HepG2 (cell line): Measurements from ENCODE around the gene TMEM132D. TPM values are rescaled to one million over a fixed set of nuclear protein-coding genes. Genes with fewer than 3 reads are reported as not detected.

ENCODE experiments used
- ATAC-seq: fragments of 200-7000 bp; cut with Tn5 transposase; 3 replicates; pipeline ENCODE4 v1.9.1; 2020; ENCODE audit warnings: mild to moderate bottlenecking, moderate library complexity
- BruUV-seq: library from RNA; stranded (reverse); fragments of 400-500 nt; replicated peaks from 2 replicates; lab custom pipeline; 2021; lab: Mats Ljungman, UMichigan
- CTCF ChIA-PET: fragments of 300-600 bp; formaldehyde crosslinking; extraction: SDS; loops from one replicate; lab custom pipeline; 2021; ENCODE audit warnings: low total read pairs, inconsistent platforms, low intra/inter-chr PET ratio; lab: Yijun Ruan, JAX
- POLR2A ChIA-PET: fragments of 350-600 bp; sonication (Branson Sonifier 250); formaldehyde crosslinking; loops from one replicate; lab custom pipeline; 2020; ENCODE audit warnings: antibody characterized with exemption, inconsistent platforms; lab: Yijun Ruan, JAX
- DNase-seq: peaks from one replicate; pipeline ENCODE4 v3.0.0-alpha.2; 2015; ENCODE audit warnings: low spot score
- FAIRE-seq: peaks from 3 replicates; lab custom pipeline; 2011; peaks lifted over from hg19 to GRCh38; lab: Jason Lieb, UNC
- H2AFZ ChIP-seq: one replicate; pipeline ENCODE4 v1.6.1; 2011; ENCODE audit warnings: low read length, inconsistent platforms
- H3K27ac ChIP-seq: fragments of 300-600 bp; 3 replicates; pipeline ENCODE4 v1.8.0; 2011; ENCODE audit warnings: mixed run types, mild to moderate bottlenecking, mixed read lengths, low read length, inconsistent platforms; ENCODE audit not compliant: insufficient read depth; ENCODE audit errors: extremely low read length
- H3K27me3 ChIP-seq, 2 experiments: fragments of 200-600 bp in 1 of 2; 2 replicates in 1 of 2; 3 replicates in 1 of 2; pipeline versions ENCODE4 v1.6.0 to v1.8.0; 2011; ENCODE audit warnings: low read length in 2 of 2, mild to moderate bottlenecking in 2 of 2, moderate library complexity in 2 of 2, inconsistent platforms in 1 of 2; ENCODE audit not compliant: insufficient read depth in 2 of 2, control insufficient read depth in 1 of 2
- H3K36me3 ChIP-seq, 2 experiments: fragments of 200-600 bp in 1 of 2; replicated peaks in 1 of 2; 2 replicates in 1 of 2; 3 replicates in 1 of 2; pipeline versions ENCODE4 v1.5.1 to v1.8.0; 2011; ENCODE audit warnings: low read length in 2 of 2, inconsistent platforms in 1 of 2; ENCODE audit not compliant: insufficient read depth in 2 of 2, control insufficient read depth in 1 of 2
- H3K4me1 ChIP-seq: 2 replicates; pipeline ENCODE4 v1.5.1; 2012; ENCODE audit warnings: low read length, inconsistent platforms; ENCODE audit not compliant: insufficient read depth
- H3K4me2 ChIP-seq: 2 replicates; pipeline ENCODE4 v1.6.0; 2011; ENCODE audit warnings: low read depth, low read length, inconsistent platforms
- H3K4me3 ChIP-seq, 3 experiments: fragments of 200-600 bp in 1 of 3; sonication (generic), shearing (Covaris generic) in 1 of 3; replicated peaks in 1 of 3; 2 replicates each; pipeline ENCODE4 v1.5.1; 2011 to 2016; ENCODE audit warnings: low read length in 3 of 3, inconsistent platforms in 2 of 3, low read depth in 2 of 3, mild to moderate bottlenecking in 2 of 3, control low read depth in 1 of 3, mixed read lengths in 1 of 3; ENCODE audit not compliant: insufficient read depth in 1 of 3
- H3K79me2 ChIP-seq: one replicate; pipeline ENCODE4 v1.6.1; 2011; ENCODE audit warnings: low read length, inconsistent platforms; ENCODE audit not compliant: insufficient read depth
- H3K9ac ChIP-seq: 2 replicates; pipeline ENCODE4 v1.6.0; 2011; ENCODE audit warnings: mild to moderate bottlenecking, low read depth, low read length, inconsistent platforms; ENCODE audit not compliant: insufficient read depth
- H3K9me3 ChIP-seq: 2 replicates; pipeline ENCODE4 v1.5.1; 2012; ENCODE audit warnings: mild to moderate bottlenecking, low read length
- H4K20me1 ChIP-seq: 2 replicates; pipeline ENCODE4 v1.6.0; 2011; ENCODE audit warnings: inconsistent platforms, mild to moderate bottlenecking, low read length, moderate library complexity; ENCODE audit not compliant: insufficient read depth
- BHLHE40 ChIP-seq: IDR thresholded peaks from 2 replicates; pipeline ENCODE4 v1.6.1; 2011; ENCODE audit warnings: low read length, improper control_type of control experiment
- CREBL2 ChIP-seq: sonication (generic); formaldehyde crosslinking; IDR thresholded peaks from 2 replicates; pipeline ENCODE4 v1.8.1; 2023; ENCODE audit warnings: missing genetic modification reagents, mild to moderate bottlenecking, borderline replicate concordance
- ETV5 ChIP-seq: IDR thresholded peaks from 2 replicates; pipeline ENCODE4 v1.6.1; 2018; ENCODE audit warnings: missing biosample characterization, missing genetic modification reagents, inconsistent platforms, borderline replicate concordance
- GABPA ChIP-seq, 2 experiments: IDR thresholded peaks; 2 replicates each; pipeline ENCODE4 v1.6.1; 2011 to 2016; ENCODE audit warnings: low read depth in 2 of 2, low read length in 1 of 2, missing biosample characterization in 1 of 2, missing genetic modification characterization in 1 of 2
- GATAD1 ChIP-seq: IDR thresholded peaks from 2 replicates; pipeline ENCODE4 v1.6.1; 2016; ENCODE audit warnings: missing genetic modification reagents, missing compliant biosample characterization
- KLF9 ChIP-seq: IDR thresholded peaks from 2 replicates; pipeline ENCODE4 v1.6.1; 2016; ENCODE audit warnings: low read depth
- PLRG1 ChIP-seq: fragments of 450-650 bp; conservative IDR thresholded peaks from 2 replicates; pipeline ENCODE4 v1.6.1; 2016
- RARG ChIP-seq: sonication (generic); formaldehyde crosslinking; IDR thresholded peaks from 2 replicates; pipeline ENCODE4 v1.4.0; 2020; ENCODE audit warnings: low read depth, mild to moderate bottlenecking, missing genetic modification reagents
- SOX6 ChIP-seq, 2 experiments: fragments of 450-650 bp in 1 of 2; sonication (generic) in 1 of 2; formaldehyde crosslinking in 1 of 2; IDR thresholded peaks; 2 replicates each; pipeline versions ENCODE4 v1.4.0 to v1.6.1; 2017 to 2020; ENCODE audit warnings: antibody characterized with exemption in 1 of 2, mild to moderate bottlenecking in 1 of 2, missing genetic modification reagents in 1 of 2
- TBP ChIP-seq: sonication (generic); formaldehyde crosslinking; IDR thresholded peaks from 2 replicates; pipeline ENCODE4 v1.5.0; 2020; ENCODE audit warnings: missing genetic modification reagents
- ZBTB3 ChIP-seq: sonication (generic); formaldehyde crosslinking; IDR thresholded peaks from 2 replicates; pipeline ENCODE4 v1.4.0; 2020; ENCODE audit warnings: low read depth, mild to moderate bottlenecking, moderate library complexity, missing genetic modification reagents, borderline replicate concordance
- ZNF232 ChIP-seq: sonication (generic); formaldehyde crosslinking; IDR thresholded peaks from 2 replicates; pipeline ENCODE4 v1.4.0; 2020; ENCODE audit warnings: missing genetic modification reagents, borderline replicate concordance
- ZNF280D ChIP-seq: sonication (generic); formaldehyde crosslinking; IDR thresholded peaks from 2 replicates; pipeline ENCODE4 v1.5.1; 2020; ENCODE audit warnings: mild to moderate bottlenecking, missing genetic modification reagents
- ZNF720 ChIP-seq: sonication (generic); formaldehyde crosslinking; IDR thresholded peaks from 2 replicates; pipeline ENCODE4 v1.4.0; 2020; ENCODE audit warnings: missing genetic modification reagents
- ZXDC ChIP-seq: sonication (generic); formaldehyde crosslinking; IDR thresholded peaks from 2 replicates; pipeline ENCODE4 v1.5.0; 2020; ENCODE audit warnings: mild to moderate bottlenecking, missing genetic modification reagents
- WGBS: methylation state at CpG from one replicate; pipeline ENCODE4 v1.1.6; 2017; ENCODE audit warnings: low lambda C conversion rate; 5-methylcytosine and 5-hydroxymethylcytosine counted together
- in situ Hi-C: cut with HindIII; loops from 2 replicates; pipeline ENCODE4 v1.10.0; 2017; ENCODE audit warnings: low pct_unique_long_range_greater_than_20kb; ENCODE audit not compliant: extremely low pct_ligation_motif_present
- intact Hi-C: fragments of 100-400 bp; cut with micrococcal nuclease; formaldehyde crosslinking; loops from one replicate; pipeline ENCODE4 v1.10.0; 2022; ENCODE audit not compliant: unreplicated experiment
- polyA plus RNA-seq, 8 experiments: library from polyadenylated mRNA; depleted of rRNA in 3 of 8; stranded (reverse) in 7 of 8; unstranded in 1 of 8; fragments of >200 nt; fragmentation: Illumina TruSeq in 4 of 8; extraction: Trizol in 4 of 8; gene quantifications; 2 replicates each; pipeline versions ENCODE4 v1.2.1 to v1.2.3, GENCODE V29; 2011 to 2016; ENCODE audit warnings: low read depth in 4 of 8, missing spikeins in 1 of 8, mixed read lengths in 1 of 8; ENCODE audit not compliant: insufficient read depth in 1 of 8
- total RNA-seq, 5 experiments: library from RNA; depleted of rRNA; stranded (reverse); fragments of >200 nt; fragmentation: Illumina TruSeq; extraction: Trizol; gene quantifications; 2 replicates each; pipeline ENCODE4 v1.2.3, GENCODE V29; 2016; ENCODE audit warnings: low read depth in 1 of 5
- TF ChIP-seq, protein P1 (sequence below): sonication (generic); formaldehyde crosslinking; IDR thresholded peaks from 2 replicates; pipeline ENCODE4 v1.5.0; 2020; ENCODE audit warnings: missing genetic modification reagents, mild to moderate bottlenecking, borderline replicate concordance

The TMEM132D gene
- total and polyA plus RNA-seq, 2 of the 13 experiments (the other 11 are each of a cell fraction or from before 2014, with no cell fraction given) = not detected

DNA sequence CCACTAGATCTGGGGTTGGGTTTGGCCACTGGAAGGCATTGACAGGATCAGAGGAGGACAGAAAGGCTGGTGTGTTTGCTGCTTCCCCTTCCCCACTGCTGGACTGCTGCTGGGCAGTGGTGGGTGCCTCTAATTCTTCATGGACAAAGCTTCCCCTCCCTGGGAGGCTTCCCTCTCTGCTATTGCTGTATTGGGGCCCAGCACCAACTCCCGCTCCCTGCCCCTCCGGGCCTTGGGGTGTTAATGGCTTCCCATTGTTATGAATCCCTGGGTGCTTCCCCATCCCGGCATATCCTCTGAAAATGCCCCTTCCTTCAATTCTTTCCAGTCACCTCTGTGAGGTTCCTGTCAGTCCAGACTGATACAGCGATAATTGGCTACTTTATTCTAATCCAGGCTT is 740.4 kb downstream of the TMEM132D start:
- no peak for DNase-seq
- H3K4me3 ChIP-seq = no peak overlapping the region
- CTCF ChIA-PET = no interaction called here
- H3K36me3 ChIP-seq = no peaks in the 10 kb centered on the region
- H3K79me2 ChIP-seq = no peaks in the 10 kb centered on the region
- no peak for TF ChIP-seq CREBL2 (CRISPR knock-in tag)
- TF ChIP-seq SOX6 (IDR thresholded peaks at IDR 0.05) = no peak
- no peak for TF ChIP-seq SOX6 (CRISPR knock-in tag; IDR thresholded peaks at IDR 0.05)
- no peak for TF ChIP-seq ZNF232 (CRISPR knock-in tag)
- no peak for TF ChIP-seq ETV5 (CRISPR knock-in tag)
- no peak for TF ChIP-seq BHLHE40
- TF ChIP-seq ZXDC (CRISPR knock-in tag) = no peak
- TF ChIP-seq KLF9 = no peak
- TF ChIP-seq, protein P1, sequence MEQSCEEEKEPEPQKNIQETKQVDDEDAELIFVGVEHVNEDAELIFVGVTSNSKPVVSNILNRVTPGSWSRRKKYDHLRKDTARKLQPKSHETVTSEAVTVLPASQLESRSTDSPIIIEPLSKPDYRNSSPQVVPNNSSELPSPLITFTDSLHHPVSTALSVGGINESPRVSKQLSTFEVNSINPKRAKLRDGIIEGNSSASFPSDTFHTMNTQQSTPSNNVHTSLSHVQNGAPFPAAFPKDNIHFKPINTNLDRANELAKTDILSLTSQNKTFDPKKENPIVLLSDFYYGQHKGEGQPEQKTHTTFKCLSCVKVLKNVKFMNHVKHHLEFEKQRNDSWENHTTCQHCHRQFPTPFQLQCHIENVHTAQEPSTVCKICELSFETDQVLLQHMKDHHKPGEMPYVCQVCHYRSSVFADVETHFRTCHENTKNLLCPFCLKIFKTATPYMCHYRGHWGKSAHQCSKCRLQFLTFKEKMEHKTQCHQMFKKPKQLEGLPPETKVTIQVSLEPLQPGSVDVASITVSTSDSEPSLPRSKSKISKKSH (CRISPR knock-in tag) = no peak
- no peak for TF ChIP-seq GABPA (IDR thresholded peaks at IDR 0.05; ENCODE audit: low read depth, low read length)
- no peak for TF ChIP-seq GABPA (CRISPR knock-in tag; IDR thresholded peaks at IDR 0.05; ENCODE audit: low read depth)
- no peak for TF ChIP-seq PLRG1
- TF ChIP-seq ZNF280D = no peak
- TF ChIP-seq ZBTB3 = no peak
- no peak for TF ChIP-seq ZNF720 (CRISPR knock-in tag)
- no peak for TF ChIP-seq GATAD1
- no peak for TF ChIP-seq TBP (CRISPR knock-in tag)
- no peak for TF ChIP-seq RARG (CRISPR knock-in tag)
- H3K4me1 ChIP-seq = no peaks in the 10 kb centered on the region
- H3K4me2 ChIP-seq = no peak overlapping the region
- H2AFZ ChIP-seq = no peak overlapping the region
- in situ Hi-C loops (no loop called here), intact Hi-C loops (no loop called here)
- no peak for FAIRE-seq
- 1% methylated on average over 4 of the region's 4 CpGs for WGBS
- H3K9me3 ChIP-seq = no peaks in the 10 kb centered on the region
- no peak for ATAC-seq
- H4K20me1 ChIP-seq = no peaks in the 10 kb centered on the region
- H3K27ac ChIP-seq = no peak overlapping the region
- no TSS peak for BruUV-seq
- POLR2A ChIA-PET = no interaction called here
- no peak overlapping the region for H3K9ac ChIP-seq
- H3K27me3 ChIP-seq = no peaks in the 10 kb centered on the region
